ENCODE measurements around the gene DYNC1I1.

Gene DYNC1I1

DNA sequence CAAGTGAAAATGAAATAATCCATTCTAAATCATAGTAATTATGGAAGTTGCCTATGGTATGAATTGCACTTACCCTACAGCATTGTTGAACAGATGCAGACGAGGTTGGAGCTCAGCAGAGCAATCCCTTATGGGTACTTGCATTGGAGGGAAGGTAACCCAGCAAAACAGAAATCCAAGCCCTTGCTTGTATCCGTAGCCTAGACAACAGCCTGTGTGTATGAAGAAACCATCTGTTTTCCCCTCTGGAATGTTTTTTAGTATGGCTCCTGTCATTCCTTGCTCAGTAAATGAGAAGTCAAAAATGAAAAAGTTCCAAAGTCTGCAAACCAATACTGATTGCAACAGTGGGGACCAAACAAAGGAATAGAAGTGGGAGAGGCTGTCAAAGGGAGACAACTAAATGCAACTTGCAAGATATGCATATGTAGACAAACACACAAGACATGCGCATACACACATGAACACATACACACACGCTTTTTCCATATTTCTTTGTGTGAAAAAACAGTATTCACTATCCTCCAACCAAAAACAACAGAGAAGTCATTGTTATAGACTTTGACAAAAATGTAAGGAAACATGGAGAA, 260.8 kb downstream of the DYNC1I1 start:
- DNase-seq = no peak

DNA sequence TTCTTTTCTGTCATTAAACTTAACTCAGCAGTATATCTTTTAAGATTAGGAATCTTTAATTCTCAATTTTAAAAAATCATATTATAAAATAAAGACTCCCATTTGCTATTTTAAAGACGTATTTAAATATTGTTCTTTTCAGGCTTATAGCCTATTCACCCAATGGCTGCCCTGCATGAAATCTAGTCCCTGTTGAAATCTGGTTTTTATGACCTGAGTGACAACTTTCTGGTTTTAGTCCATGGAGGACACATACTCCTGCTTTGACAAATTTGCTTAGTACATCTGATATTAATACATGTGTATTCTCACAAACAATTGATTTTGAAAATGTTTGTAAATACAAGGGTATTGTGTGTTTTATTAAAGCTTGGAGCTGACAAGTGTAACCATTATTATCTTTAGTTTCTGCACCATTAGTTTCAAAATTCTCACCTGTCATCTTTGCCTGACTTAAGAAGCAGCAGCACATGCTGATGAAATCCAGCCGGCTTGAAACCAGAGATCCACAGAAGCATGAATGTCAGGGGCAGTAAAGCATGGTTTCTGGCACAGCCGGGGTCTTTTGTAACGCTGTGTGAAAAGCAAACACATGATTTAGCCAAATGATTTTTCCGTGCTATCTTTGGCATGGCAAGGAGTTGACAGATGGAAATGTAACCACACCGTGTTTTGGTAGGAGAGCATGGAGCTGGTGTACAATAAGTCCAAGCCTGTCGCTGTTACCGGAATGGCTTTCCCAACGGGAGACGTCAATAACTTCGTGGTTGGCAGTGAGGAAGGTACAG, 262.8 kb downstream of the DYNC1I1 start:
- DNase-seq = no peak

DNA sequence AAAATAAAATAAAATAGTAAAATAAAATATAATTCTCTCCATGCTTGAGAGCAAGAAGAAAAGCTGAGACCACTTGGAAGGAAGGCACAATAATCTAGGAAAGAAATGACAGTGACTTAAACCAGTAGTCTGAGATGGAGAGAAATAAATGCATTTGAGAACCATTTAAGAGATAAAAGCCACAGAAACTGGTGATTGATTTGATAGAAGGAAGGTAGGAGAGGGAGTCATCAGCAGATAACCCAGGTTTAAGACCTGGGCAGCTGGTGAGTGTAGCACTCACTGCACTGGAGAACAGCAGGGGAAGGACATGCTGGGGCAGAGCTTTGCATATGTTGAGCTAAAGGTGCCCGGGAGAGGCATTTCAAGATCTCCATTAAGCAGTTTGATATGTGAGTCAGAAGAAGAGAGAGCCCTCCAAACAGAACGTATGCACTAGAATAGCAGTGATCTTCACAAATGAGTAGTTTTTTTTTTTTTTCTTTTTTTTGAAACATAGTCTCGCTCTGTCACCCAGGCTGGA, 268.0 kb downstream of the DYNC1I1 start:
- no peak for DNase-seq

DNA sequence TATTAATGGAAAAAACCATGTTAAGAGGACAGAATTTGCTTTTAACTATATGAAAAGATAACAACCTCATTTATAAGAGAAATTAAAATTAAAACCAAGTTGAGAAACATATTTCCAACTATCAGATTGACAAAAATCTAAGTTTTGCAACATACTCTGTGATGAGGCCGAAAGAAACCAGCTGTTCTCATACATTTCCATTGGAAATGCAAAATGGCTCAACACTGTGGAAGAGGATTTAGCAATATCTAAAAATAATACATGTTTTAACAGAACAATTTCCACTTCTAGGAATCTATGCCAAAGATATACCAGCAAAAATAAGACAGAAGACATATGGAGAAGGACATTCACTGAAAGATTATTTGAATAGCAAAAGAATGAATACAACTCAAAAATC, 268.8 kb downstream of the DYNC1I1 start:
- no peak for DNase-seq

DNA sequence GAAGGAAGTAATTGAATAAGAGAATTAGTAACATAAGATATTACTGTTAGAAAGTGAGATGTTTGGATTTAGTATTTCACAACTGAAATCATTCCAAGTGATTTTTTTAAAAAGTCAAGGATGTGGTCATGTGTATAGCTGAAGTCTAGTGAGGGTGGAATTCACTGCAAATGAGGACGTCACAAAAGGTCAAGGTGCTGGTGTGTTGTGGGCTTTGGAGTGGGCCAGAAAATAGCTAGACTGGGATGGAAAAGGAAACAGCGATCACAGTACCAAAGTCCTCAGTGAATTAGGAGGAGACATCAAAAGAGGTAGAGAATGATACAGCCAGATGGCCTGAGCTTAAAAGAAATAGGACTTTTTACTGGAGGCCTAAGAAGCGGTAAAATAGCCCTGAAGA, 272.8 kb downstream of the DYNC1I1 start:
- DNase-seq = no peak

DNA sequence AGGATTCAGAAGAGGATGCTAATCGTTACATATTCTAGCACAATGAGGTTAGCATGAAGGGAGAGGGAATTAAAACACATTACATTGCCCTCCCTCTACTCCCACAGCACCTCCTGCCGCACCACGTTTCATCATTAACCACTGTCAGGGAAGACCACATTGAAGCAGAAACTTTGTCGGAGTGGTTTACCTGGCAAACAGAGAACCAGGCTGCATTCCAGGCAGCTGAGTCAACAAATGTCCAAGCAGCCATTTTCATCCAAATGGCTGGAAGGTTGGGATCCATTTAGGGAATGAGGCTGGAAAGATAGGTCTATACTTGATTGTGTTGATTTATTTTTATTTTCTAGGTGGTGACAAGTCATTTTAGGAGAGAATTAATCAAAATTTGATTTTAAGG, 273.6 kb downstream of the DYNC1I1 start:
- no peak for DNase-seq

DNA sequence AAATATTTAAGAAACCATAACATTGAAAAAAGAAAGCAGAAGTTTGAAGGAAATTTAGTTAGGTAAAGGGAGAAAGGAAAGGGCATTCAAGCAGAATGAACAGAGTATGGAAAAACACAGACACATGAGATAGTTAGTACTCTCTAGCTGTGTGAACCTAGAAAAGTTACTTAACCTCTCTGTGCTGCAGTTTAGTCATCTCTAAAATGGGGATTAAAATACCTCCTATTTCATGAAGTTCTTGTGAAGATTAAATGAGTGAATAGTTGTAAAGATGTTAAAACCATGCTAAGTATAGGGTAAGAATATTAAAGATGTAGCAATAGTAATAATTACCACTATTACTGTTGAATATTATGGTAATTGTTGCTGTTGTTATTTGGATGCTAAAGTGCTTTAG, 279.9 kb downstream of the DYNC1I1 start:
- DNase-seq = no peak

DNA sequence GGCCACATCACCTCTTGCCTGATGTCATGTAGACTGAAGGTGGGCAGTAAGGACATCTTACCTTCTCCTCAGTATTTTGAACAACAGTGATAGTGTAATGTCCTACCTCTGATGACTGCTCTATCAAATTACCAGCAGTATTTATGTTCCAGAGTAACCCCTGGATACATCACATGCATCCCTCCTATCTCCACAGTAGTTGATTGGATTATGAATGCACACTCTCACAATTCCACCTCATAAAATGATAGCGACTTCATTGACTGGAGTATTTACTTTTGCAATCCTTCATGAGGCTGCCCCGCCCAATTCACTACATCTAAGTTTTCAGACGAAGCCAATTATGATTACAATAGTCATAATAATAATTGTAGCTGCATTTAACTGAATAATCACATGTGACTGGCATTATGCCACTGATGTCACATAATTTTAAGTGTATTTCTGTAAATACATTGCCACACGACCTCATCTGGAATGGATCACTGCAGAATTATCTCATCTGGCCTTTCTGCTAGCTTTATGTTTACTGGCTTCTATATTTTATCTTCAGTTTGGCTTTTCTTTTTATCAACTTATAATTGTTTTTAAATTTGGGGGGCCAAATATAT, 280.6 kb downstream of the DYNC1I1 start:
- no peak for DNase-seq

DNA sequence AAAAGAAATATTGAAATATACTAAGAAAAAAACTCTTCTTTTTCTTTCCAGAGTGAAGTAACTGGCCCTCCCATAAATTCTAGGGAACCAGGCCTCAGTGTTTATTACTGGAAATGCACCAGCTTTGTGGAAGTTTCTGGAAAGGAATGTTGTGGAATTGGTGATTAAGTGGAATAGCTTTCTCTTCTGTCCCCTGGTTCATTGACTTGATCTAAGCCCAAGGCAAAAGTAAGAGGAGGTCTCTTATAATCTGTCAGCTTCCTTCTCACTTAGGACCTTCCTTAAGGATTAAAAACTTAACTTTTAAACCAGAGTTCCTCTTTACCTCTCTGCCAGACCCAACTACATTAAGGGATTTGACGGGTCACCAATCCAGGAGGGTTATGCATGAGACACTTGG, 283.4 kb downstream of the DYNC1I1 start:
- no peak for DNase-seq

DNA sequence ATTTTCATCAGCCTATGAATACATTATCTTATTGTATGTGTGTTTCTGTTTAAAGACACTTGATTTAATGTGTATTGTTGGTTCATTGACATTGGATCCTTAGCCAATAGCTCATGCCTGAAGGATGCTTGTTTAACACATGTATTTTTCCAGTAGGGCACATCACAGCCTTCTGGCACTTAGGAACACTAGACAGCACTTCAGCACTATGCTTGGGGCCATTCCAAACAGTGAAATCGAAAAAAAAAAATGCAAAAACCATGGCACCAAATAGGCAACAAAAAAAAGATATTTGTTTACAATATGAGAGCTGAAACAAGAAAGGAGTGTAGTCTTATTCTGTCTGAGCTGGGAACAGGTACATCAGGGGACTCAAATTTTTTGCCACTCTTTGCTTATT, 286.7 kb downstream of the DYNC1I1 start:
- no peak for DNase-seq

DNA sequence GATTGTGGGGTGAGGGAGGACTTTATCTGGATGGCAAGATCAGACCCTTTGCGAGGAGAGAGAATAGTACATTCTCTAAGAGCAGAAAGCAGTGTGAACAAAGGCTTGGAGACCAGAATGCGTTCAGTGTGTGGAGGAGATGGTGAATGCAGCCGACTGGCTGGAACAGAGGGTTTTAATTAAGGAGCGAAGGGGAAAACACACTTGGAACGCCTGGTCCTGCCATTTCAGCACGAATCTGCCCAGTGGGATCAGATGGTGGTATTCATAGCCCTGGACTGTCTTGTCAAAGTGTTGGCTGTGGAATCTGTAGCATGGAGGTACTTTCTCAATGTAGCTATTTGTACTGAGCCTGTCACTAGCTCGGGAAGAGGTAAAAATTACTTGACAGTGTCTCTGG, 288.7 kb downstream of the DYNC1I1 start:
- no peak for DNase-seq

DNA sequence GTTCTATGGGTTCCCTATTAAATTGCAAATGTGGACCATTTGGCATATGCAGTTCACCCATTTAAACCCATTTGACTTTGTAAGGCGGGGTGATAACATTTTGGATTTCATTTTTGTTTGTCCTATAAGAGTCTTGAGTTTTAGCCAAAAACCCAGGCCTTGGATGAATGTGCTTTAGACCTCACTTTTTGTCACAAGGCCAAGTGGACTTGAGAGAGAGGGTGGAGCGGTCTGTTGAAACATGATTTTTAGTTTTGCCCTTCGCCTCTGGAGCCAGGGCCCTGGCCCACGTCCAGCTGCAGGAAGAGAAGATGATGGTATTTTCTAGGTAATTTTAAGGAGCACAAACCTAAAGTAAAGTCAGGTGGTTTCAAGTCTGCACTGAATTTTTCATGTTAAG, 289.5 kb downstream of the DYNC1I1 start:
- DNase-seq = no peak

DNA sequence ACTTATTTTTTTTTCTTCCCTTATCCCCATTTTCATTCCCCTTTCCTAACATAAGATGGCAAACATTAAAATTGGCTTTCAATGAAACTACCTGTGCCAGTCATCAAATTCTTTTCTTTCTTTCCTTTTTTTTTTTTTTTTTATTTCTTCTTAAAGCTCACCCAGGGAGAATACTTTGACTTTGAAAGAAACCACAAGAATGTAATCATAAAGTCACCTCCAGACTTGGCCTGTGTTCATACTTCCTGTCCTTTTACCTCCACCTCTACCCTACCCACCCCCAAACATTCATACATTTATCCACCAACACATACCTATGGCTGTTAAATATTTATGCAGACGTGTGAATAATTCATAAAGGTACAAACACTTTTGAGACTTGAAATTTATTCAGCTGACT, 295.0 kb downstream of the DYNC1I1 start:
- DNase-seq = no peak

DNA sequence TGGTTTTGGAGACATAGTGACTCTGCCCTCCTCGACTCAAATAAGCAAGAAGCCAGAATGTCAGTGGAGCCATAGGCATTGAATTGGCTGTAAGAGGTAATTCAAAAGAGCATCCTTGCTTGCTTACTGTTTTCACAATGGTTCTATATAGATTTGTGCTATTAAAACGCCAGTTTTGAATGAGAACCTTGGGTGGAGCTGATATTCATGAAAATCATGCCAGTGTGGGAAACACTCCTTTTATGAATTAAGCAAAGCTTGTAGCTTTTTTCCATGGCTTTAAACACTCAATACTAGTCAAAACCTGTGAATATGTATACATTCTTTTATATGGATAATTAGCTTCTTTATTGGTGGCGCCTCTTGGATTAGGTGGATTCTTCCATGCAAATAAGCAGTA, 297.0 kb downstream of the DYNC1I1 start:
- no peak for DNase-seq

DNA sequence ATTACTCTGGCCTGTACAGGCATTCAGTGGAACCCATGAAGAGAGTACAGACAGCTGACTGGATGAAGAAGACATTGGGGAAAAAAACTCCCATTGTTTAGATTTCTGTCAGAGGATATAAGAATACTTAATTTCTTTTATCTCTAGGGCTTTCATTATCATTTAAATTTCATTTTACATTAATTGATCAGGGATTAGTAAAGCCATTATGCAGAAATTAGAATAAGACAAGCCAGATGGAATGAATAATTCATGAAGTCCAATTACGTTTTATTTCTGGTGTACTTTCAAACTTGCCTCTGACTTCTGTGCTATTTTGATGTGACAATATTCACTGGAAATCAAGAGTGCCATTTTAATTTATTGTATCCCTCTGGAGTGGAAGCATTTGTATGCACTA, 302.5 kb downstream of the DYNC1I1 start:
- no peak for DNase-seq

DNA sequence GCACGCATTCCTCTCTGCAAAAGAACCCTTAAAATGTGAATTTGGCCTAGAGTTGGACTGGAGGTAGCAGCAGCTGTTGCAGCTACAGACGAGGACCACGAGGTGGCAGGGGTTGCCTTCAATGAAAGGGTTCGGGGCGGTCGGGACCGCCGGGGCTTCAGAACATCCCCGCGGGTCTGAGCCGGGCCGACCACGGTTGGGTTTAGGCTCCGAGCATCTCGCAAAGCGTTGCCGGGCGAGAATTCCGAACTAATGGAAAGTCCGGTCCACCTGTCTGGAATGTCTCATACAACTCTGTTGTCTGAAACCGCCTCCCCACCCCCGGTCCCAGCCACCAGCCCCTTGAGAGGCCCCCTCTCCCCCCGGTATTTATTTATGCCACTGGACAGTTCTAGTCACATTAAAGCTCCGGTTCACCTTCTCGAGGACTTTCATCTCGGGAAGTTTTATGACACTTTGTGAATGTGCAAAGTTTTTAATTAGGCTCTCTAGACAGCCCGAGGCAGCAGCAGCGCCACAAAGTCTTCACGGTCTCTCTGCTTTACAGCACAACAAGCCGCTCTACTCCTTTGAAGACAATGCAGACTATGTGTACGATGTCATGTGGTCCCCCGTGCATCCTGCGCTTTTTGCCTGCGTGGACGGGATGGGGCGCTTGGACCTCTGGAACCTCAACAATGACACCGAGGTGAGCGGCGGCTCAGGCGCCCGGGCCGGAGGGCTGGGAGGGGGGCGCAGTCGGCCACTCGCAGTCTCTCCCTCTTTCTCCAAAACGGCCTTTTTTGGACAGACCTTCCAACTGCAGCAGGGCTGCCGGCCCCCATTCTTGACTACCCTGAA, 303.4 kb downstream of the DYNC1I1 start:
- DNase-seq = peak; percentile 60

DNA sequence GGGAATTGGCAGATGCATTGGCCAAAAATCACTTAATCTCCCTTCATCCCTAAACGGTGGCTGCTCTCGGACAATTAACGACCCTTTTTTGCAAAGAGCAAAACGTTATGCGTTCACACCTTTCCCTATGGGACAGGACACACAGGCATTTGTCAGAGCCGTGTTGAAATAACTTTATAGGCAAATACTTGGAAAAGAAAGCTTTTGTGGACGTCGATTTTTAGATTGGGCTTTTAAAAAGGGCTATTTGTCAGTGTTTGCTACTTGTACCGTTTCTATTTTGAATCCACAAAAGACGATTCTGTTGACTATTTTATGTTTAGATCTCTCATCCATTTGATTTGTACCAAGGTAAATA, 304.0 kb downstream of the DYNC1I1 start:
- no peak for DNase-seq

DNA sequence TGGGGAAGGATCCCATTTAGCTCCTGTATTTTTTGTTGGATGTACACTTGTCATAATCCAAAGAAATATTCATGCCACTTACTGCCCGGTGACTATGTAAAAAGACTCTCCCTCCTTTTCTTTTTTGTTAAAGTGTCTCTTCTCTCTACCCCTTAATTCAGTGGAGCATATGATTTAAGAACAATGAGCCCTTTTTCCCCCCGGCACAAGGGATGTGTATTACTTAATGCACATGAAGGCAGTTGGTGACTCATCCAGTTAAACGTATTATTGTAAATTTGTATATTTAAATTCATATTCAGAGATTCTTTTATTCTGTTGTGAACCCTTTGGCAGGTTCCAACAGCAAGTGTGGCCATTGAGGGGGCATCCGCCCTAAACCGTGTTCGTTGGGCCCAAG, 307.7 kb downstream of the DYNC1I1 start:
- no peak for DNase-seq

DNA sequence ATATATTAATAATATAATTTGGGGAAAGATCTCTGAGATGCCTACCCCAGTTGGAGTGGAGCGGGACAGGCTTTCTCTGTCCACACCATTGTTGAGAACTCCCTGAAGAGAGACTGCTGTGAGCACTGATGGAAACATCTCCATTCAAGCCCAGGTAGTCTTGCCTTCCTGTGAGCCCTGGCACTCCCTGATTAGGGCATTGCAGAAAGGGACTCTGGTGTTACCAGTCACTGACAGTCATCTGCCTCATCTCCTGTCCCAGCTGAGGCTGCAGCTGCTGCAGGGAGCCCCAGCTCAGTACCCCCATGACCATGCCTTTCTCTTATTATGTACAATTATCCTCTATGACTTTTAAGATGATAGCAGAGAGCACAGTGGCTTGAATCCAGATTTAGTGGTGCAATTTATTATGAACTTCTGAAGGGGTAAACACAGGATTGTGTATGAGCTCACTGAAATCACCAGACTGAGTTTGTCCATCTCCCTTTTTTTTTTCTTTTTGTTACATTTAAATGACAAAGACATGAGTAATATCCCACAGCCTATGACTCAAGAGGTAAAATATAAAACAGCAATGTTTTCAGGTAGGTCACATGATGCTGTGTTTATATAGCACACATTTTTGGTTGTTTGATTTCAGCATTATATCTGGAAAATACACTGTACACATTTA, 312.7 kb downstream of the DYNC1I1 start:
- DNase-seq = no peak

DNA sequence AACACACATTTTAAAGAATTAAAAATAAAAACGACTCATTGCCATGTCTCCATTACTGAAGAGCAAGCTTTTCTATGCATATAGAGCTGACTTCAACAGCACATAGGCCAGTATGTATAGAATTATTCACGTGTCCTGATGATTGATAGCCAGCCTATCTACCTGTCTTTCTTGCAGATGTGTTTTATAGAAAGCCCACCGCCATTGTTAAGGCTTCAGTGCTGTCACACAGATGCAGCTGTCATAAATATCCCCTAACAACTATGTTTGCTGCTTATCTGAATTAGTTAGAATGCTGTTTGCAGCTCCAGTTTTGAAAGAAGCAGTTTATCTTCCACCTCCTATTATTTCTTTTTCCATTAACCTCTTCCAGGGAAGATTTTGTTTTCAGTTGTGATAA, 313.6 kb downstream of the DYNC1I1 start:
- DNase-seq = no peak

DNA sequence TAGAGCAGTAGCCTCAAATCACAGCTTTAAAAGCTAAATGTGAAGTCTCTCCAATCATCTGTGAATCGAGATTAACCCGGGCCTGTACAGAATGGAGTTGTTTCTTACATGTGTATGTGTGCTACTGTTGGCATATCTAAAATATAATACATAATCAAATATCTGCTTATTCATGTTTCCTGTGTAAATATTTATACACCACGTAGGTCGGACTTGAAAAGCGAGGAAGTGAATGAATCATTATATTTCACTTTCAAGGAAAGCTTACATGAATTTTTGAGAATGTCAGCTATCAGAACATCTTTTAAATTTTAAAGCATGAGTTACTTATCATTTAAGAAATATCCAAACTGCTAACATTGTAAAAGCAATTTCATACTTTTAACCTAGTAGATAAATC, 316.2 kb downstream of the DYNC1I1 start:
- no peak for DNase-seq

DNA sequence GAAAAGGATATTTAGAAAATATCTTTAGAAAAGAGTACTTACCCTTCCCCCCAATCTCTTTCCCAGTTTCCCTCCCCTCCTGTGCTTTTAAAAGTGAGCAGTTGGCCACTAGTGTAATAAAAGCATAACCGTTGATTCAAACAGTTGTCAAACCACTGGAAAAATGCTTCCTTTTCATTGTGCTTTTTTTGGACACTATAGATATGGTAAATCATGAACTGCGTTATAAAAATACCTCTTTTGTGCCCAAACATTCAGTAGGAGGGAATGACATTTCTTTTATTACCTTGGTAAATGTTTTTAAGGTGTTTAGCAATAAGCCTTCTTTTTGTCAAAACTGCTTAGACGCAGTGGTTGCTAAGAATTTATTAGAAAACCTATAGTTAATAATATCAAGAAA, 317.2 kb downstream of the DYNC1I1 start:
- DNase-seq = no peak

DNA sequence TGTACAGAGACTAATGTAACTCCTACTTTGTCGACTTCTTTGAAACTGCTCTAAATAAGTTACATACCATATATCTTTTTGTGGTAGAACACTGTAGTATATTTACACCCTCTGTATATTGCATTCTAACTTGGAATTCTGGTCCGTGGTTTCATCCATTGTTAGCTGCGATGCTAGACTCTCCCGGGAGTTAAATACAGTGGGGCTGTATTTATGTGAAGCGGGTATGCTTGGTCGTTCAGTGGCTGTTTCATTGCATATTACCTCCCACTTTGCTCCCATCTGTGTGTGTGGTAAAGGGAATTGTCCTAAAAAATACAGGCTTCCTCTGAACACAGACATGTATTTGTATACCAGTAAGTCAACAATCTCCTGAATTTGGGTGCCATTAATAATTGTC, 318.4 kb downstream of the DYNC1I1 start:
- DNase-seq = no peak

All from activated CD4-positive, alpha-beta T cell treated with anti-CD3 and anti-CD28 coated beads, Interleukin-10, Interleukin-2, amounts not matched to agents 100 ng/mL and 50 ng/mL, durations not matched to agents 16 hours and 8 hours (primary cell).